ENCODE measurements around the gene RAP1GAP2.
"Not testable (repeated sequence)": the region's sequence is repeated elsewhere in the genome, so short reads cannot be mapped to it uniquely, and the experiment has no call there.

Gene RAP1GAP2

DNA sequence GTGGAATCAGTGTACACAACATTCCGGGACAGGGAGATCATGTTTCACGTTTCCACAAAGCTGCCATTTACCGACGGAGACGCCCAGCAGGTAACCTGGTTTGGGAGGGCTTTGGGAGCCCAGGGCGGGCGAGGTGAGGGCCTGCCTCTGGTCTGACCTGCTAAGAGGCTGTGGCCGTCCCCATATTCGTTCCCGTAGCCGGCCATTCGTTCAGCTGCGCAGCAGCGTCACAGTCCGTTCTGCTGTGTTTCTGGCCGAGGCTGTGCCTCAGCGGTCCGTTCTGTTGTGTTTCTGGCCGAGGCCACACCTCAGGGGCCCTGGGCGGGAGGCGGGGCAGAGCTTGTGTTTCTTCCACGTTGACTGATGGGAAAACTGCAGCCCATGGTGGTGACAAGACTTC lies 199.1 kb downstream of the RAP1GAP2 start:
- no peak for DNase-seq (ENCODE audit: low spot score)
- no peak overlapping the region for H3K27ac Mint-ChIP-seq
- H3K4me3 Mint-ChIP-seq, result no peak overlapping the region
- no peaks in the 10 kb centered on the region for H3K4me1 Mint-ChIP-seq (ENCODE audit: low read depth)
- H3K36me3 Mint-ChIP-seq (ENCODE audit: low read depth), result peaks cover 8% of the 10 kb centered on the region
- no peaks in the 10 kb centered on the region for H3K27me3 Mint-ChIP-seq (ENCODE audit: low read depth)
- H3K9me3 Mint-ChIP-seq, result no peaks in the 10 kb centered on the region

DNA sequence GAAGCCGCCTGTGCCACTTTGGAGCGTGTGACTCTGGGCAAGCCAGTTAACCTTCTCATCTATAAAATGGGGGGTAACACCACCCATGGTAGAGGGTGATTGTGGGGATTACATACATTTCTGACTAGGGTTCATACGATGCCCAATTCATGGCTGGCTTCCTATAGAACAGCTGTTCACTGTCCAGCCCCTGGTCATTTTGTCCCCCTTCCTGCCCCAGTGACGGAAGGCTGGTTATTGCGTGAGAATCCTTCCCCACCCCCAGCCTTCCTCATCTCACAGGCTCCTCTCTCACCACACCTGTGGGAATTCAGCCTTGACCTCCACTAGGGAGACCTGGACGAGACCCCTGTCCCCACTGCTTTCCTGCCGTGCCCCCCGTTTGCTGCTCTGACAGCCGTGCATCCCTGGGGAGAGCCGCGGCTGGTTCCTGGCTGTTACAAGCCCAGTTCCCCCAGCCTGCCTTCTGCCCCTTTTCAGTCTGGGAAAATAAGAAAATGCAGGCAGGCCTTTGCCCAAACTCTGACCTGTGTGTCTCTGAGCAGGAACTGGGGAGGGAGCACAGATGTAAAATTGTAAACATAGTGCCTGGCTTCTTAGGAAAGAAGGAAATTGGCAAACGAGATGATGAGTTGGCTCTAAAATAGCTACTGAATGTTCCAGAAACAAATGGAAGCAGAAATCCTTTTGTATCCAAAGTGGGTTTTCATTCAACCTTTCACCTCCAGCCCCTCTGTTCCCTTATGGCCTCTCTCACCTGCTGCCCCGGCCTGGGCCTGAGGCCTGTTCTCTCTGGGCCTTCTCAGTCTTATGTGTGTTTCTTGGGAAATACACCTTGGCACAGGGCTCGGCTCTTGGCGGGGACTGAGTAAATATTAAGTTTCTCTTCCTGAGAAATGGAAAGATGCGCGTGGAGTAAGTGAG lies 199.9 kb downstream of the RAP1GAP2 start:
- Mint-ChIP-seq H3K27me3 (ENCODE audit: low read depth) (no peaks in the 10 kb centered on the region), H3K4me1 (ENCODE audit: low read depth) (no peaks in the 10 kb centered on the region), H3K36me3 (ENCODE audit: low read depth) (peaks cover 8% of the 10 kb centered on the region), H3K27ac (no peak overlapping the region), H3K9me3 (no peaks in the 10 kb centered on the region), H3K4me3 (no peak overlapping the region)
- no peak for DNase-seq (ENCODE audit: low spot score)

- Mint-ChIP-seq H3K4me1 (ENCODE audit: low read depth) (no peaks in the 10 kb centered on the region), H3K27ac (no peak overlapping the region), H3K27me3 (ENCODE audit: low read depth) (no peaks in the 10 kb centered on the region), H3K36me3 (ENCODE audit: low read depth) (peaks cover 8% of the 10 kb centered on the region), H3K9me3 (no peaks in the 10 kb centered on the region), H3K4me3 (no peak overlapping the region)
- DNase-seq (ENCODE audit: low spot score), result no peak
Measured at GRCh38 chr17:2996810-2997670, 200.8 kb downstream of the RAP1GAP2 start.

- H3K4me1 Mint-ChIP-seq (ENCODE audit: low read depth); H3K4me3 Mint-ChIP-seq; H3K27ac Mint-ChIP-seq; H3K36me3 Mint-ChIP-seq (ENCODE audit: low read depth); DNase-seq (ENCODE audit: low spot score); H3K9me3 Mint-ChIP-seq; H3K27me3 Mint-ChIP-seq (ENCODE audit: low read depth): not testable (repeated sequence)
Measured at GRCh38 chr17:2998469-2998901, 202.2 kb downstream of the RAP1GAP2 start.

DNA sequence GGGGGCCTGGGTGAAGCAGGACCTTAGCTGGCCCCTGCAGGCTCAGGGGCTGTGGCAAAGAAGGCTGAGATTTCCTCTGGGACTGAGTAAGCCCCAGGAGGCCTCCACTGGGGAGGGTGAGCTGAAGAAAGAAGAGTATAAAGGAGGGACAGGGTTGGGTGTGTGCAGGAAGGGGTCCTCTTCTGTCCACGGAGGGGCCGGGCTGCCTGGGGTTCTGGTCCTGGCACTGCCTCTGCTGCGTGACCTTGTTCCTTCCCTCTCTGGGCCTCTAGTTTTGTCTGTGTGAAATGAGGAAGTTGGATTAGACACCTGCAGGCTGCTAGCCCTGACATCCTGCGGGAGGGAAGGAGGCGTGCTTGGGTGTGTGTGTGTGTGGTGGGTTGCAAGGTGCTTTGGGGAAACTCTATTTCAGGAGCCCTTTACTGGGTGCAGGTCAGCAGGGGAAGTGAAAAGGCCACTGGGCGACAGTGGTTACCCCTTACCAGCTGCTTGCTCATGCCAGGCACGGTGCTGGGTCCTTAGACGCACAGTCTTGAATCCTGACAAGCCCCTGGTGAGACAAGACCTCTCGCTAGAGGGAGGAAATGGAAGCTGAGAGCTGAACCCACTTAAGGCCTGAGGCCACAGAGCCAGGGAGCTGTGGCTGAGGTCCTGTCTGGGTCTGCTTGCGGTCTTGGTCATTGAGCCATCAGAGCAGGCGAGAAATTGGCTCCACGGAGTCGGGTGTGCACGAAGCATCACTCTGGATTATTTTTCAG lies 206.5 kb downstream of the RAP1GAP2 start:
- H3K27ac Mint-ChIP-seq, result no peak overlapping the region
- peaks cover 6% of the 10 kb centered on the region for H3K36me3 Mint-ChIP-seq (ENCODE audit: low read depth)
- no peaks in the 10 kb centered on the region for H3K4me1 Mint-ChIP-seq (ENCODE audit: low read depth)
- H3K4me3 Mint-ChIP-seq, result no peak overlapping the region
- H3K27me3 Mint-ChIP-seq (ENCODE audit: low read depth), result no peaks in the 10 kb centered on the region
- no peaks in the 10 kb centered on the region for H3K9me3 Mint-ChIP-seq
- DNase-seq (ENCODE audit: low spot score), result no peak

DNA sequence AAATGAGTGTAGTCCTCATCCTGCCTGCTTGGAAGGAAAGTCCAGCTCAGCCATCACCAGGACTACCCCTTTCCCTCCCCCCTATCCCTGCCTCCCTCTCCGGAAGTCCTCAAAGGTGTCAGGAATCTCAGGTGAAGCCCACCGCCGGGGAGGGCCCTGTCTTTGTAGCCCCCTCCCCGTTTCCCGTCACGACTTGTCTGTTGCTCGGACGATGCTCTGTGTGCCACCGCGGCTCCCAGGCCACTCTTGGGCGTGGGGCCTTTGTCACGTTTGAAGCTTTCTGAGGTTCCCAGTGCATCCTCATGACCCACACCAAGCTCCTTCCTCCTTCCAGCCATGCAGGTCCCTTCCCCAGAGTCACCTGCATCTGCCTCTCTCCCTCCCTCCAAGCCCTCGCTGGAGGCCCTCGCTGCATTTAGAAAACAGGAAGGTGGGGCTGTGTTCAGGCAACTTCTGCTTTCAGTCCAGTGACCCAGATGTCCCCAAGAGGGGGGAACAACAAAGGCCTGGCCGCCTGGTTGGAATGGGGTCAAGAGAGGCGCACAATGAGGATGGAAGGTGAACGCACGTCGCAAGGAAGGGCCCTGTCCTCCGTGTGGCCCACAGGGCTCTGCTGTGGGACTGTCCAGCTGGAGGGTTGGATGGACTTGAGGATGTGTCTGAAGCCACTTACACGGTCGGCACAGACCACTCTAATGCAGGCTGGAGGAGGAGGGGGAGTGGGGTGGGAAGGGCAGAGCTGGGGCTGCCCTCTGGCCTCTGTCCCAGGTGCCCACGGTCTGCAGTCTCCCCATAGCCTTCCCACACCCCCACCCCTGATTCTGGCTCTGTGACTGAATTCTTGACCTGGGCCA lies 207.3 kb downstream of the RAP1GAP2 start:
- DNase-seq (ENCODE audit: low spot score), result no peak
- H3K4me1 Mint-ChIP-seq (ENCODE audit: low read depth), result no peaks in the 10 kb centered on the region
- no peaks in the 10 kb centered on the region for H3K27me3 Mint-ChIP-seq (ENCODE audit: low read depth)
- no peak overlapping the region for H3K4me3 Mint-ChIP-seq
- H3K36me3 Mint-ChIP-seq (ENCODE audit: low read depth), result no peaks in the 10 kb centered on the region
- no peak overlapping the region for H3K27ac Mint-ChIP-seq
- no peaks in the 10 kb centered on the region for H3K9me3 Mint-ChIP-seq

DNA sequence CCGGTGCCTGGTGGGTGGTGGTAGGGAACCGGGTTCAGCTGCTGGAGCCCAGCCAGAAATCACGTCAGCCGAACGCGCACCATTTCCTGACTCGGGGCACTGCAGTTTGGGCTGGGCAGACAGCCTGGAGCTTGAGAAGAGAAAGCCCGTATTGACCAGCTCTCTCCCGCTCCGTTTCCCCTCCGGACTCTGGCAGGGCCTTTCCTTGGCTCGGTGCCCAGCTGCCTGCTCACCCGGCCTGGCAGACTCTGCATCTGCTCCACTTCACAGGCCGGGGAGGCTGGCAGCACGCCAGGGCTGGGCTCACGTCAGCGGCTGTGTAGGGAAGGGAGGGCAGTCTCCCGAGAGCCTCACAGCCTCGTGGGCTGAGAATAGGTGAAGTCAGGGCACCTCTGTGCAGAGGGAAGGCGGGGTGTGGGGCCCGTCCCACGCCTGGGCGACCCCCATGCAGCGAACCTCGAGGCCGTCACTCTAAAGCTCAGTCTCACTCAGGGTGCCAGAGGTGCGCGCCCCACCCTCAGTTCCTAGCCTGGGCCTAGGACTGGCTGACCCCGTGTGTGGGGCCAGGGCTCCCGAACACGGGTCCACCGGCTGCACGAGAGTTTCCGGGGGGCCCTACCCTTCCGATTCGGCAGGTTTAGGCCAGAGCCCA lies 208.0 kb downstream of the RAP1GAP2 start:
- no peaks in the 10 kb centered on the region for H3K9me3 Mint-ChIP-seq
- no peaks in the 10 kb centered on the region for H3K36me3 Mint-ChIP-seq (ENCODE audit: low read depth)
- DNase-seq (ENCODE audit: low spot score), result no peak
- no peak overlapping the region for H3K4me3 Mint-ChIP-seq
- H3K4me1 Mint-ChIP-seq (ENCODE audit: low read depth), result no peaks in the 10 kb centered on the region
- no peaks in the 10 kb centered on the region for H3K27me3 Mint-ChIP-seq (ENCODE audit: low read depth)
- H3K27ac Mint-ChIP-seq, result no peak overlapping the region

DNA sequence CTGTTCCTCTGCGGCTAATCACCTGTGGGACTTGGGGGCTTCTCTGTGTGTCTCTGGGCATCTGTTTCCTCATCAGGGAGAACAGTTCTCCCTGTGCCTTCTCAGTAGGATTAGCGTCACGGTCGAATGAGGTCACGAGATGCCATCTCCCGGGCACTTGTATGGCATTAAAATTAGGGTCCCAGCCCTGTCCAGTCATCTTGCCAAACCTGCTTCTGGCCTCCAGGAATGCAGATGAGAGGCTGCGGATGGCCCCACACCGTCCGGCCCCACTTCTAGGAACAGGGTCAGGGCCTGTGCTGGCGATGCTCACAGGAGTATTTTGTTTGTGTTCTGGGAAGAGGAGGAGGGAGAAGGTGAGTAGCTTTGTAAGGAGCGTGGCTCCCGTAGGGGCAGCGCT lies 208.7 kb downstream of the RAP1GAP2 start:
- no peak overlapping the region for H3K4me3 Mint-ChIP-seq
- H3K36me3 Mint-ChIP-seq (ENCODE audit: low read depth), result no peaks in the 10 kb centered on the region
- no peak overlapping the region for H3K27ac Mint-ChIP-seq
- no peaks in the 10 kb centered on the region for H3K27me3 Mint-ChIP-seq (ENCODE audit: low read depth)
- no peak for DNase-seq (ENCODE audit: low spot score)
- H3K4me1 Mint-ChIP-seq (ENCODE audit: low read depth), result no peaks in the 10 kb centered on the region
- no peaks in the 10 kb centered on the region for H3K9me3 Mint-ChIP-seq

- no peak overlapping the region for H3K27ac Mint-ChIP-seq
- no peaks in the 10 kb centered on the region for H3K4me1 Mint-ChIP-seq (ENCODE audit: low read depth)
- no peaks in the 10 kb centered on the region for H3K27me3 Mint-ChIP-seq (ENCODE audit: low read depth)
- no peak overlapping the region for H3K4me3 Mint-ChIP-seq
- H3K36me3 Mint-ChIP-seq (ENCODE audit: low read depth), result no peaks in the 10 kb centered on the region
- DNase-seq (ENCODE audit: low spot score), result no peak
- H3K9me3 Mint-ChIP-seq, result no peaks in the 10 kb centered on the region
Measured at GRCh38 chr17:3005696-3006095, 209.5 kb downstream of the RAP1GAP2 start.

GRCh38 chr17:3006801-3007200 lies 210.6 kb downstream of the RAP1GAP2 start:
- Mint-ChIP-seq H3K9me3 (no peaks in the 10 kb centered on the region), H3K36me3 (ENCODE audit: low read depth) (no peaks in the 10 kb centered on the region), H3K4me1 (ENCODE audit: low read depth) (no peaks in the 10 kb centered on the region), H3K27ac (no peak overlapping the region), H3K4me3 (no peak overlapping the region), H3K27me3 (ENCODE audit: low read depth) (no peaks in the 10 kb centered on the region)
- DNase-seq (ENCODE audit: low spot score), result no peak

DNA sequence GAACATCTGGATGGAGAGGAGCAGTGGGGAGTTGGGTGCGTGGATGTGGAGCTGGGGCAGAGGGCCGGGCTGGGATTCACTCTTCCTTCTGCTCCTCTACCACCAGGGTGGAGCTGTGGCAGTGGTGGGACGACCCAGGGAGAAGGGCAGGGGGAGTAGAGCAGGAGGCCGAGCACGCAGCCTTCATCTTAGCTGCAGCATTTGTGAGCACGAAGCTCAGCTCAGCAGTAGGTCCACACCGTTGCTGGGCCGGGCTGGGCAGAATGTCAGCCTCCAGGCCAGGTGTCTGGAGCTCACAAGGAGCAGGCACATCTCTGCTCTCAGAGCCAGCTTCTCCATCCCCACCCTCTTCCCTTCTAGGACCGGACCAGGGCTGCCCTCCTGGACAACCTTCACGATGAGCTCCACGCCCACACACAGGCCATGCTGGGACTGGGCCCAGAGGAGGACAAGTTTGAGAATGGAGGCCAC lies 211.4 kb downstream of the RAP1GAP2 start:
- Mint-ChIP-seq H3K9me3 (no peaks in the 10 kb centered on the region), H3K36me3 (ENCODE audit: low read depth) (no peaks in the 10 kb centered on the region), H3K4me3 (no peak overlapping the region), H3K27me3 (ENCODE audit: low read depth) (no peaks in the 10 kb centered on the region), H3K27ac (no peak overlapping the region), H3K4me1 (ENCODE audit: low read depth) (no peaks in the 10 kb centered on the region)
- DNase-seq (ENCODE audit: low spot score), result no peak

DNA sequence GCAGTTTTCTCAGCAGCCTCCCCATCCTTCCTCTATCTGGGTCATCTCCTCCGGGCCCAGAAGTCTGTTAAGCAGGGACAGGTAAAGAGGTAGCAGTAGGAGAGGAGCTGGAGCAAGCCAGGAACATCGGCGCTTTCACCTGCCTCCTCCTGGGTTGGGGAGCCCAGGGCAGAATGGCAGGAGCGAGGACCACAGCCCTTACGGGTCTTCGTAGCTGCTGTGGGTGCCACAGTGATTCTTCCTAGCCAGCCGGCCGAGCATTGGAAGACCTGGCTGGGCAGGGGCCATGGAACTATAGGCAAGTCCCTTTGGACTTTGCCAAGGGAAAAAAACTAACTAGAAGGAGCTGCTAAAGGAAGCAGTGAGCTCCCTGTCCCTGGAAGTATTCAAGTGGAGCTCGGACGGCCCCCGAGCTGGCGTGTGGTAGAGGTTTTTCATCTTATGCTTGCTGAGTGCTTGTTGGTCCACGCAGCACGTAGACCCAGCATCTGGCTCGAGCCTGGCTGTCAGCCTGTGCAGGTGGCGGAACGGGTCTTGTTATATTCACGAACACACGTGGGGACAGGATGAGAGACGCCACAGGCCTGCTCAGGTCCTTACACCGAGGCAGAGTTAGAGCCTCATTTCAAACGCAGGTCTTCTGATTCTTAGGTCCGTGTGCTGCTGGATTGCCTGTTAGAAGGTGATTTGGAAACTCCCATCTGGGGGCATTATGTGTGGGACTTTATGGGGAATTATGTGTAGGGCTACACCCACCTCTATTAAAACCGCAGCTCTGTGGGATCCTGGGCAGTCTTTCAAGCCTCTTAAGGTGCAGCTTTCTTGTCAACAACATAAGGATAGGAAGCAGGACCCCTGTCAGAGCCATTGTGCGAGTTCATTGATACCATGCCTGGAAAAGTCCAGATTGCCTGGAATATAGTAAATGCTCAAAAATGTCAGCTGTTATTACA lies 212.4 kb downstream of the RAP1GAP2 start:
- no peak for DNase-seq (ENCODE audit: low spot score)
- H3K36me3 Mint-ChIP-seq (ENCODE audit: low read depth), result no peaks in the 10 kb centered on the region
- H3K27ac Mint-ChIP-seq, result no peak overlapping the region
- H3K4me3 Mint-ChIP-seq, result no peak overlapping the region
- no peaks in the 10 kb centered on the region for H3K4me1 Mint-ChIP-seq (ENCODE audit: low read depth)
- no peaks in the 10 kb centered on the region for H3K9me3 Mint-ChIP-seq
- H3K27me3 Mint-ChIP-seq (ENCODE audit: low read depth), result no peaks in the 10 kb centered on the region

All from T-helper 2 cell treated with Interferon-gamma antibody and Interleukin-4, amounts not matched to agents 5 μg/mL and 100 μg/mL, for 36 hours (primary cell).